HT-29 (cell line): ENCODE measurements around the gene VIPR1. TPM values are rescaled to one million over a fixed set of nuclear protein-coding genes. Genes with fewer than 3 reads are reported as not detected.
A peak's percentile ranks its signal among the peaks of the same experiment; 100 is the strongest.
"Not testable (repeated sequence)": the region's sequence is repeated elsewhere in the genome, so short reads cannot be mapped to it uniquely, and the experiment has no call there.

ENCODE experiments used
- DNase-seq: peaks from one replicate; pipeline ENCODE4 v3.0.0-alpha.2; 2015; ENCODE audit warnings: low spot score
- total RNA-seq: library from RNA; depleted of rRNA; stranded (reverse); fragments of >200 nt; shearing (Covaris generic); gene quantifications from 2 replicates; pipeline ENCODE4 v1.2.3, GENCODE V29; 2014

VIPR1 gene
- total RNA-seq, 1 experiment from 2014 or later, result 60.4 TPM

DNA sequence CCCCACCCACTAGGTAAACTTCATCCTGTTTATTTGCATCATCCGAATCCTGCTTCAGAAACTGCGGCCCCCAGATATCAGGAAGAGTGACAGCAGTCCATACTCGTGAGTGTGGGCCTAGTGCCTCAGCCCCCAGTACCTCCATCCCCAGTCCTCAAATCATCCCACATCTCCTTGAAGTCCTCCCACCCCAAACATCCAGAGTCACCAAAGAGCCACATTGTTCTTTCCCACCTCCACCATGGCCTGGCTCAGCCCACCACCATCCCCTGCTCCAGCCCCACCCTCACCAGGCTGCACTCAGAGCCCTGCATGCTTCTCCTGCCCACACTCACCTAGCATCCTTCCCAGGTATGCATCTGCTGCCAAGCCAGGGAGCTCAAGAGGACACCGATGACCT lies 29.8 kb downstream of the VIPR1 start:
- DNase-seq, result no peak

DNA sequence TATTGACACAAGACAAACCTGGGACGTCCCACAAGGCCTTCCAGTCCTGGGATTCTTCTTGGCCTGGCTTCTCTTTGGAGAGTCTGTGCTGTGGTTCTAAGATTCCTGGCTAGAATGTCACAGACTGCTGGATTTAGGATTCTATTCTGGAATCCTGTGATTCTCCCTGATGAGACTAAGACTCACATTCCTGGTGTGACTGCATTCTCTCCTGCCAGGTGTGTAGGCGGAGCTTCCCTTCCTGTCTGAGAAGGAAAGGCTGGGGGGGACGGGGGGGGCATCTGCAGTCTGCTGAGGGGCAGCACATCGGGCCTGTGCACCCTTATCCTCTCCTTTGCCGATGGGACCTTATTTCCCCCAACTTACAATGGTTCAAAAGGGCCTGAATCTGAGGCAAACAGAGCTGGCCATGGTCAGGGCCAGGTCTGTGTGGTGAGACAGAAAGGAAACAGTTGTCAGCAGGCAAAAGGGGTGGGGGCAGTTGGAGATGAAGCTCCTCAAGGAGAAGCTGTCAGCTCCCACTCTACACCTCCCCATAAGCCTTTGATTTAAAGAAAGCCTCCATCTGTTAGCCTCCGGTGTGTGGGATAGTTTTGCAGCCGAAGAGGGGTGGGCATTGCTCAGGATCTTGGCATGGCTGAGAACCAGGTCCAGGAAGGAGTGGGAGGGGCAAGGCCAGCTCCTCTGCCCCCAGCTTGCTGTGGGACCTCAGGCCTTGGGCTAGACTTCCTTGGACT lies 30.9 kb downstream of the VIPR1 start:
- DNase-seq, result no peak

DNA sequence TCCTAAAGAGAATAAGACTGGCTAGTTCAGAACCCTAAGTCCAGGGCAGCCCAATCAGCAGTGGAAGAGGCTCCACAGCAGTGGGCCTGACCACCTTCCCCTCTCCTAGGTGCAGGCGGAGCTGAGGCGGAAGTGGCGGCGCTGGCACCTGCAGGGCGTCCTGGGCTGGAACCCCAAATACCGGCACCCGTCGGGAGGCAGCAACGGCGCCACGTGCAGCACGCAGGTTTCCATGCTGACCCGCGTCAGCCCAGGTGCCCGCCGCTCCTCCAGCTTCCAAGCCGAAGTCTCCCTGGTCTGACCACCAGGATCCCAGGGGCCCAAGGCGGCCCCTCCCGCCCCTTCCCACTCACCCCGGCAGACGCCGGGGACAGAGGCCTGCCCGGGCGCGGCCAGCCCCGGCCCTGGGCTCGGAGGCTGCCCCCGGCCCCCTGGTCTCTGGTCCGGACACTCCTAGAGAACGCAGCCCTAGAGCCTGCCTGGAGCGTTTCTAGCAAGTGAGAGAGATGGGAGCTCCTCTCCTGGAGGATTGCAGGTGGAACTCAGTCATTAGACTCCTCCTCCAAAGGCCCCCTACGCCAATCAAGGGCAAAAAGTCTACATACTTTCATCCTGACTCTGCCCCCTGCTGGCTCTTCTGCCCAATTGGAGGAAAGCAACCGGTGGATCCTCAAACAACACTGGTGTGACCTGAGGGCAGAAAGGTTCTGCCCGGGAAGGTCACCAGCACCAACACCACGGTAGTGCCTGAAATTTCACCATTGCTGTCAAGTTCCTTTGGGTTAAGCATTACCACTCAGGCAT lies 33.7 kb downstream of the VIPR1 start:
- DNase-seq, result peak; percentile 26

DNA sequence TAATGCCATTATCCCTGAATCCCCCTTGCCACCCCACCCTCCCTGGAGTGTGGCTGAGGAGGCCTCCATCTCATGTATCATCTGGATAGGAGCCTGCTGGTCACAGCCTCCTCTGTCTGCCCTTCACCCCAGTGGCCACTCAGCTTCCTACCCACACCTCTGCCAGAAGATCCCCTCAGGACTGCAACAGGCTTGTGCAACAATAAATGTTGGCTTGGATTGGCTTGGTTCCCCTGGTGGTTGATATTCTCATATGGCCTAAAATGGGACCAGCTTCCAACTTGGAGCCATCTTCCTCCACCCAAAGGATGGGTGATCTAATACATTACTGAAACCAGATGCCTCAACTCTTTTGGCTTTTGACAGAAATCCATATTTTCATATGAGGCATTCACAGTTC lies 34.9 kb downstream of the VIPR1 start:
- no peak for DNase-seq

DNA sequence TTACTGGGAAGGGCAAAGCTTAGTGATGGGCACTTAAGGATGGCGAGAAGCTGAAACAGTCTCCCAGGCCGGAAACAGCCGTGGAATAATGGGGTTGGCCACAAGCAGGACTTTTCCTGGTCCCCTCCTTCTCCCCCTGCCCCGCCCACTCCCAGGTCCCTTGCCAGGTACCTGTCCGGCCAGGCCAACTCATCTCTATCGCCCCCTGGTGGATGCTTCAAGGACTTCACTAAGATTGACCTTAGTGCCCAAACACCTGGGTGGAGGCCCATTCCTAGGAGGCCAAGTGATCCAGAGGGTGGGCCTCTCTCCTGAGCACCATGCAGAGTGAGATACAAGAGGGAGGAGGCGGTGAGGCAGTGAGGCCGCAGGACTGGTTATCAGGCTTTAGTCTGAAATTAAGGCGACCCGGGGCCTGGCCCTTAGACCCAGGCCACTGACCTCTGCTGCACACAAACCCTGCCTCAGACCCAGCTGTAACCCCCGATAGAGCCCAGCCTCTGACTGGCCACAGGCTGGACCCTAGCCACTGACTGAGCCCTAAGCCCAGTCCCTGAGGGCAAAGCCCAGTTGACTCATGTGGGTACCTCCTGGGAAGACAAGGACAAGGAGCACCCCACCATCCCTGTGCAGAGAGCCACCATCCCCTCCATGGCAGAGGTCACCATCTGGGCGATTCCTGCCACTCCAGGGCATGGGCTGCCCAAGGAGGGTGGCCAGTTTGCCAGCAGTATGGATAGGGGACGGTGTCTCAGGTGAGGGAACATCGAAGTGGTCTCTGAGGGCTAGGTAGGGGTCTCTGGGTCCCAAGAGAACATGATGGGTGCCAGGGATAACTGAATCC lies 37.6 kb downstream of the VIPR1 start:
- DNase-seq, result peak; percentile 76

DNA sequence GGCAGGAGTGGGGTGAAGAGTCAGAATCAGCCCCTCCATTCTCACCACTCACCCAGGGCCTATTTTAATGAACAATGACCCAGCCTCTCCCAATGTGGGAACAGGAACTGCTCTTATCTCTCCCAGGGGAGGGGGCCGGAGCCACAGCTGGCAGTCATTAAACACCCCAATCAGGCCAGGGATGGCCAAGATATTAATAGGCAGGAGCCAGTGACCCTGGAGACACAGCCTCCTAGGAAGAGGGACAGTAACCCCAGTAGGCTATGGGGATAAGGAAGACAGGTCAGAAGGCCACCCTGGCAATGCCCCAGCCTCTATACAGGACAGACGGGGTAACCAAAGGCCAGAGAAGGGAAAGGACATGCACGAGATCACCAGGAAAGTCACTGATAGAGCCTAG lies 38.6 kb downstream of the VIPR1 start:
- no peak for DNase-seq

DNA sequence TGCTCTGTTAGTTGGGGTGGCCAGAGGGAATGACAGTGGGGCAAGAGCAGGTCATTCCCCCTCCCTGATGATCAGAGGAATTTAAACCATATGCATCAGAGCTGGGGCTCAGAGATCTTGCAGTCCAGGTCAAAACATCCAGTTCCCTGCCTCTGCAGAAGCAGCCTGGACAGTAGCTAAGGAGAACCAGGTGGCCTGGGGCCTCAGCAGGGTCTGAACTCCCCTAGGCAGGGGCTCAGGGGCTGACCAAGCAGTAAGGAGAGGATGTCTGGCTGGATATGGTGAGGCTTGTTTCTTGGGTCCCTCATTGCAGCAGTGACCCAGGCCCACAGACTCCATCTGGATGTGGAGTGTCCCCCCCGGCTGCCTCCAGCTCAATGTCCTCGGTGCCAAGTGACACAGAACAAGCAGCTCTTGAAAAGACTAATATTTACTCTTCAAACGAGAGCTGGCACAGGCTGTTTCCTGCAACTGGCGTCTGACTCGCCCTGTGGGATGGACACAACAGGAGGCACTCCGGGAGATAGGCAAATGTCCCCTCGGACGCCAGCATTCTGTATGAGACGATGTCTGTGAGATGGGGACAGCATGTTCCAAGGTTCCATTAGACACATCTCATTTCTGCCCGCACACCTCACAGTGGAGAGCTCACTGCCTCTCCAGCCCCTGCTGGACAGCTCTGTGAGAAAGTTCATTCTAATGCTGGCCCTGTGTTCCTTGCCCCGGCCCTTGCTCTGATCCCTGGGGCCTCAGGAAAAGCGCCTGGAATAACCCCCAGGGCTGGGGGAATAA lies 42.2 kb downstream of the VIPR1 start:
- peak; percentile 19 for DNase-seq

DNA sequence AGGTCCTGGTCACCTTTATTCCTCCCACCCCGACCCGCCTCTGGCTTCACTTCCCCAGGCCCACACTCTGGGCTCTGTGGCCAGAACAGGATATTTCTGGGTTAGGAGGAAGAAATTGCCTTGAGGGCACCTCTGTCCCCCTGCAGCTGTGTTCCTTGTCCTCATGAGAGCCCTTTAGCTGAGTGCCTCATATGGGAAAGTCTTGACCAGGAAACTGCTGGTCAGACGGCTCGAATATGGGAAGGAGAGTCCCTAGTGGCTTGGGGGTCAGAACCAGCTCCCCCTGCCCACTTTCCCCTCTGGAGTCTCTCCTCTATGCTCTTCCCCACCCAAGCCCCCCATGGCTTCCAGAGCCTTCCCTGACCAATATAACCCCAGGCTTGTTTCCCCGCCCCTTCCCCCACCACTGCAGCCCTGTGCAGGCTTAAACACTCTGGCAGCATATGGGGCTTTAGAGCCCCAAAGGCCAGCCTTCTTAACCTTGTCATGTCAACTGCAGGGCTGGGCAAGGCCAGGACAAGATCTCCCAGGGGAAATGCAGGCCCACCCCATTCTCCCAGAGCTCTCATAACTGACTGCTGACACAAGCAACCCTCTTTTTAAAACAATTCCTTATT lies 42.9 kb downstream of the VIPR1 start:
- DNase-seq, result no peak

DNA sequence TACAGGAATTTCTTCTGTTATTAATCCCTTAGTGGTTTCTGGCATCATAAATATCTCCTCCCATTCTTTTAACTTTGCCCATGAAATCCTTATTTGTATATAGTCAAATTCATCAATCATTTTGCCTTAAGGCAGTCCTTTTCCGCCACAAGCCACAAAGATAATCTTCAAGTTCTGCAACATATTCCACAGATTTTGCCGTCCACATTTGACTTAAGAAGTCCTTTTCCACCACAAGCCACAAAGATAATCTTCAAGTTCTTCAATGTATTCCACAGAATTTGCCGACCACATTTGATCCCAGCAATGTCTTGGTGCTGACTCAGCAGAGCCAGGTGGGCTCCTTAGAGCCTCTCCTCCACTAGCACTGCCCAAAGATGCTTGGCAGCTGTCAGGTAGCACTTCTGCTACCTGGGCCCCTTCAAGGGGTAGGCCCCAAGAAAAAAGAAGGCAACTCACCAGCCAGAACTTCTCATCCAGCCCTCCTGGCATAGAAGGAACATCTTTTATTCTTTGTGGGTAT lies 44.3 kb downstream of the VIPR1 start:
- DNase-seq, result no peak

DNA sequence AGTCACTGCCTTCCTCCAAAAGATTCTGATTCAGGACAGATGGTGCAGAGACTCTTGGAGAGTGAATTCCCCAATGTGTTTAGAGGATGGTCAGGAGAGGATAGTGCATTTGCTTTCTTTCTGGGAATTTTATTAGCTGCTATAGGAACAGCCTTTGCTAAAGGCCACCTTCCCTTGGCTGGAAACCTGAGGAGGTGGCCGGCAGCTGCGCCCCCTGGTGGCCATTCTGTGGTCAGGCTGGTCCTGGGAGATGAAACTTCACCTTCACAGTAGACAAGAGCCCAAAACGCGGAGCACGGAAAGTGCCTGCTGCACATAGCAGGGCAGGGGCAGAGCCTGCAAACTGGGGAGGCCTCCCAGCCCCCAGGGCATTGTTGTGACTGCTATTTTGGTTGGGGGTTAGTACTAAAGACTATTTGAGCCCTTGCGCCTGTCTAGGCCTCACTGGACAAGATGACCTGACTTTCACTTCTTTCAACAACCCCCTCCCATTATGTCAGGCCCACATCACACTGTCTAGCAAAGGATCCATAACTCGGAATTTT lies 45.0 kb downstream of the VIPR1 start:
- DNase-seq, result peak; percentile 64

DNA sequence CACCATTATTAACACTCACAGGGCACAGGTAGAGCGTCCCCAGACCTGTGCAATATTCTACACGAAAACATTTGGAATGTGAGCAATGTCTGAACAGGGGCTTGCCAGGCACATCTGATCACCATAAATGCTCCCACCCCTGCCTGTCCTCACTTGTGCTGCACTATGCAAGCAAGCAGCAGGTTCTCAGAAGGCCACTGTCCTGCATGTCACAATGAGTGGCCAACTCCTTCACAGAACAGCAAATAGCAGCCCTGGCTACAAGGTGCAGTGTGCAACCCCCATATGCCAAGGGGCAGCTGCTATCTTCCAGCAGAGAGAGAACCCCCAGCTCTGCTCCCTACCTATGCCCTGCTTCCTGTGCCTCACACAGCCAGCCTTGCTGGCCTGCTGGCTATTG lies 46.7 kb downstream of the VIPR1 start:
- no peak for DNase-seq

DNA sequence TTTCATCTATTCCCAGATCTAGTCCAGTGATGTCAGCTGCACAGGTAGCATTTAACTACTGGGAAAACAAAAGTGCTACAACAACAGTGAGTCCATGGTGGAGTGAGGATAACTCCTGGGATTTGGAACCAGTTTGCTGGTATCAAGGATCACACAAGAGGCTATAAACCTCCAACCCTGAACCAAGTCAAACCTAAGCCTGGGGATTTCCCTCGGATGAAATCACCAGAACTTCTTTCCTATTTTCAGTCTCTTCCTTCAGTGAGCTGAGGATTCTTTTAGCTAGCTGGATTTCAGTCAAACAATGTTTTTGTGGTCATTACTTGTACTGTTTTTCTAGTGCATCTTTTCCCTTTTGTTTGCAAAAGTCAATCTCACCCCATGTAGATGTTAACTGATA lies 47.8 kb downstream of the VIPR1 start:
- DNase-seq, result no peak

DNA sequence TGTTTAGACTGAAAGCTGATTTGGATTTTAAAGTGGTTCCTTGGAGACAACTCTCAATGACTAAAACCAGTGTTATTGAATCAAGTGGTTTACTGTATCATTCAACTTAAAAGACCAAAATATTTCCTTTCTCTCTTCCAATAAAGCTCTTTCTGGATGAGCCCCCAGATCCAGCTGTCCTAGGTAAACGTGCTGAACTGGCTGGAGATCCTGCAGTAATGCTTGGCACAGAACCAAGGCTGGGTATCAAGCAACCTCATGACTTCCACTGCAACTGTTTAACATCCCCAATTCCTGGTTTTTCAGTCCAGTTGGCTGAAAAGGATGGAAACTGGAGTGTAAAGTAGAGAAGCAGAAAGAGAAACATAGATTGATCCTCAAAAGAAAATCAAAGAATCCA lies 50.4 kb downstream of the VIPR1 start:
- no peak for DNase-seq

DNA sequence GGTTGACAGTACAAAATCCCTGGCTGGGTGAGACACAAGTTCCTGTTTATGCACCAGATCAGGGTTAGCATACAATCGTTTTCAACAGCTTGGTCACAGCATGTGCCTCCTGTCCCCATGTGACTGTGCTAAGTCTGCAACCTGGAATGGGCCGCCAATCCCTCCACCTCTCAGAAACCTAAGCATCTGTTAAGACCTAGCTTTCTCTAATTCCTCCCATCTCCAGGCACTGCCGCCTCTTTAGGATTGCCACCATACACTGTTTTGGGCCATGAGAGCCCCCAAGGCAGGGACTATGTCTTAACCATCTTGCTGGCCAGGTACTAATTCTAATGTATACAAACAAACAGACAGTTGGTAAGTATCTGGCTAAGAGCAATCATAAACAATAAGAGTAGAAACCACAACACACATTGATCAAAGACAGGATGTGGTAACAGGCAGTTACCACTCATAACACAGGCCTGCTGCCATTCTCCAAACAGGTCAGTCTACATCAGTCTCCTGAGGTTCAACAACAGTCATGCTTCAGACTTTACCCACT lies 53.7 kb downstream of the VIPR1 start:
- no peak for DNase-seq

DNA sequence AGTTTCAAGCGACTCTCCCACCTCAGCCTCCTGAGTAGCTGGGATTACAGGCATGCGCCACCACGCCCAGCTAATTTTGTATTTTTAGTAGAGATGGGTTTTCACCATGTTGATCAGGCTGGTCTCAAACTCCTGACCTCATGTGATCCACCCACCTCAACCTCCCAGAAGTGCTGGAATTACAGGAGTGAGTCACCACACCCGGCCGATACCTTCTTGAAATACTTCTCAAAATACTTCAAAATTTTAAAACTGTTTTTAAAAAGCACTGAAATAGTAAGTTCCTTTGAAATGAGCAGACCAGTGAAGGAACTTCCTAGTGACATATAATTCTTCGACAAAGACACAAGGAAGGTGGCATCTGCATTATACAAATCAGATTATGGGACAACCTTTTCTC lies 54.4 kb downstream of the VIPR1 start:
- DNase-seq, result not testable (repeated sequence)

DNA sequence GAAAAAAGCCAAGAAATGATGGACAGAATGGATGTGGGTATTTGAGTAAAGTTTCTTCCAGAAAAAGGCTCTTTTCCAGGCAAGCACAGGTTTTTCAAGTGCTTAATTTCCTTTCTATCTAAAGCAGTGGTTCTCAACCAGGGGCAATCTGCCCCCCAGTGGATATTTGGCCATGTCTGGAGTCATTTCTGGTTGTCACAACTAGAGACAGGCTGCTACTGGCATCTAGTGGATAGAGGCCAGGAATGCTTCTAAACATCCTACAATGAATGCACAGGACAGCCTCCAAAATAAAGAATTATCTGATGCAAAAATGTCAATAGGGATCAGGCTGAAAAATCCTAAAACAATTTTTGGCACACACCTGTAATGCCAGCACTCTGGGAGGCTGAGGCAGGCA lies 55.4 kb downstream of the VIPR1 start:
- peak; percentile 46 for DNase-seq

DNA sequence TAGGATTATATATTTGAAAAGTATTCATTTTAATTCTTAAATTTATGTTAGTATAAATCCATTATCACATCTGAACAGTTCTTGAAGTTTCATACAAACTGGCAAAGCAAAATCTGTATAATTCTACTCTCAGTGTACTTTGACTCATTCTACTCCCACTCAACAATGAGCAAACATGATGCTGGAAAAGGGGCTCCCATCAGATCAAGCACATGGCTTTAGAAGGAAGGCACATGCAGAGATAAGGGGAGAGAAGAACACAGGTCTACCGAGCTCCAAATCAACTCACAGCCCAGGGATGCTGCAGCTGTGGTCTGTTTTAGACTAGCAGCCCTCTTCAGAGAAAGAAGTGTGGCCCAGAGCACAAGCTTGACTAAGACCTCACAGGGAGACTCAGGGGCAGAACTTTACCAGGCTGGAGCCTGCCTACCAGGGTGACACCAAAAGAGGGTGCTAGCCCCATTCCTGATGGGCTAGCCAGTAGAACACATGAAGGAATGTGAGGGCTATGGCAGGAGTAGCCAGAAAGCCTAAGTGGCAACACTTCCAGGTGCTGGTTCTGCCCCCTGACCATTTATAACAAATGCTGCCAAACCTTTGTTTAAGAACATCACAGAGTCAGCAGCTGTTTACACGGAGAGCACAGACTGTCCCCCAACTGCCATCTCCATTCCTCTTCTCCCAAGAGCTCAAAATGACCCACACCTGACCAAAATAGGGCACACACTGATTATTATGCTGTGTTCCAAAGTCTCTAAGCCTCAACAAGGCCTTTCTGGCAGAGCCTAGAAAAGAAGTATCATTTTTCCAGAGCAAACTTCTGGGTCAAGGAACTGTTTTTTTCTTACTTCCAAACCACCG lies 59.8 kb downstream of the VIPR1 start:
- no peak for DNase-seq

DNA sequence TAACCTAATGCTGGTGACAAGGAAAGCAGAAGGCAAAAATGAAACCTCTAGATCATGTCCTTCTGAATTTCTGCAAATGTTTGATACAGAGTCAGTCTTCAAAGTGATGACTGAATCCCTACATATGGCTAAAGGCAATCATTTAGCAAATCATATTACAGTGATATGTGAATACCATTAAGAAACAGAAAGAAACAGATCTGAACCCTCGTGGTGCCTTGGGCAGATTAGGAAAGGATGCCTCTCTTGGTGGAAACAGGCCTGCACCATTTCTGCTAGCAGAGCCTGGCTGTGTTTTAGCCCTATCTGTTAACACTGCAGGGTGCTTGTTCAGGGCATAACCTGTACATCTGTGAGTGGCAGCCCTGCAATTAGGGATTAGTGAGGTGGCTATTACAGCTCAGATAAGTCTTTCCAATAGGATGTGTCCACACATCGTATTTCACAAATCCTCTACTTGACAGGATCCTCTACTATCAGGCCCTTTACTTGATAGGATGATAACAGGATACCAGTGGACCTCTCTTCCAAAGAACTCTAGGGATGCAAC lies 67.2 kb downstream of the VIPR1 start:
- no peak for DNase-seq

DNA sequence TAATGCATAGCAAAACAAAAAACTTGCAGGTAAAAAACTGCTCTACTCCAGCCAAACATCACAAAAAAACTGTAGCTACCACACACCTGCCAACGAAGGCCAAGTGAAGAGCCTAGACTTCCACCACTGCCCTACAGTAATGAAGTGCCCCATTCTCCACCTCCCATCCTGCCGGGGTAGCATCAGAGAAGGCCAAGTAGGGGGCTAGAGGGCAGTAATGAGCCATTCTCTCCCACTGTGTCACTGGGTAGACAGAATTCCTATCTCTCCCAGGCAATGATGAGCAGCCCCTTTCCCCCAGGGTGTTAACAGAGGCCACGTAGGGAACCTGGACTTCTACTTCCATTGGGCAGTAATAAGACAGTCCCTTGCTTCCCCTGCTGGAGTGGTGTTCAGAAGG lies 69.8 kb downstream of the VIPR1 start:
- DNase-seq, result peak; percentile 48
